B cell (primary cell): Measurements from ENCODE around the gene FGD4. TPM values are rescaled to one million over a fixed set of nuclear protein-coding genes. Genes with fewer than 3 reads are reported as not detected.
"Not testable (repeated sequence)": the region's sequence is repeated elsewhere in the genome, so short reads cannot be mapped to it uniquely, and the experiment has no call there.

Experiments
- ATAC-seq: fragments of 200-7000 bp; cut with Tn5 transposase; one replicate; pipeline ENCODE4 v1.10.0; 2021; ENCODE audit warnings: low read depth, mild to moderate bottlenecking, moderate number of reproducible peaks, moderate library complexity
- CTCF ChIA-PET: fragments of 350-600 bp; sonication (Branson Sonifier 250); formaldehyde crosslinking; loops from one replicate; lab custom pipeline; 2021; ENCODE audit warnings: antibody characterized with exemption, inconsistent platforms; lab: Charles Lee
- POLR2A ChIA-PET: fragments of 350-600 bp; sonication (Branson Sonifier 250); formaldehyde crosslinking; loops from one replicate; lab custom pipeline; 2021; ENCODE audit warnings: antibody characterized with exemption; lab: Charles Lee
- DNase-seq: peaks from one replicate; pipeline ENCODE4 v3.0.0; 2013
- H2AFZ ChIP-seq: 2 replicates; pipeline ENCODE4 v1.6.1; 2012; ENCODE audit warnings: mild to moderate bottlenecking, low read depth, low read length; ENCODE audit not compliant: insufficient read depth, poor library complexity, severe bottlenecking
- H3K27ac ChIP-seq, 2 donors: 1 replicate in 1 of 2; 2 replicates in 1 of 2; pipeline ENCODE4 v1.5.1; 2012 to 2013; ENCODE audit warnings: low read length in 2 of 2, mild to moderate bottlenecking in 2 of 2, moderate library complexity in 1 of 2
- H3K27me3 ChIP-seq, 4 experiments: fragments of 200-600 bp in 1 of 4; sonication (generic) in 1 of 4; replicated peaks in 1 of 4; 1 replicate in 2 of 4; 2 replicates in 2 of 4; pipeline versions ENCODE4 v1.6.1 to v1.7.0; 2013 to 2016; ENCODE audit warnings: low read length in 3 of 4, mild to moderate bottlenecking in 2 of 4, mixed read lengths in 1 of 4, moderate library complexity in 1 of 4; ENCODE audit not compliant: insufficient read depth in 4 of 4, control insufficient read depth in 3 of 4; ENCODE audit errors: control extremely low read depth in 1 of 4
- H3K36me3 ChIP-seq, 2 experiments: replicated peaks in 1 of 2; 1 replicate in 1 of 2; 2 replicates in 1 of 2; pipeline versions ENCODE4 v1.6.1 to v1.7.1; 2013; ENCODE audit warnings: low read length in 1 of 2; ENCODE audit not compliant: insufficient read depth in 2 of 2, control insufficient read depth in 1 of 2; ENCODE audit errors: control extremely low read depth in 1 of 2, extremely low read depth in 1 of 2
- H3K4me1 ChIP-seq, 2 donors: fragments of 200-600 bp in 1 of 2; sonication (generic) in 1 of 2; 1 replicate in 1 of 2; 2 replicates in 1 of 2; pipeline versions ENCODE4 v1.5.1 to v1.6.1; 2013 to 2017; ENCODE audit warnings: low read length in 2 of 2; ENCODE audit not compliant: control insufficient read depth in 2 of 2, insufficient read depth in 2 of 2
- H3K4me2 ChIP-seq: replicated peaks from 2 replicates; pipeline ENCODE3; 2012; ENCODE audit warnings: mild to moderate bottlenecking, low read depth, low read length; ENCODE audit not compliant: poor library complexity, severe bottlenecking
- H3K4me3 ChIP-seq, 5 experiments: fragments of 200-600 bp in 1 of 5; sonication (generic) in 1 of 5; 1 replicate in 3 of 5; 2 replicates in 2 of 5; pipeline versions ENCODE4 v1.5.1 to v1.7.0; 2011 to 2016; ENCODE audit warnings: low read length in 4 of 5, mild to moderate bottlenecking in 4 of 5, low read depth in 2 of 5, control low read depth in 1 of 5, moderate library complexity in 1 of 5; ENCODE audit not compliant: insufficient read depth in 1 of 5; ENCODE audit errors: control extremely low read depth in 1 of 5, extremely low read depth in 1 of 5
- H3K79me2 ChIP-seq: fragments of 200-600 bp; sonication (generic); one replicate; pipeline ENCODE4 v1.6.0; 2016; ENCODE audit warnings: low read length; ENCODE audit not compliant: control insufficient read depth, insufficient read depth
- H3K9ac ChIP-seq: fragments of 200-600 bp; sonication (generic); 2 replicates; pipeline ENCODE4 v1.6.1; 2017; ENCODE audit warnings: mild to moderate bottlenecking, low read length, moderate library complexity
- H3K9me3 ChIP-seq, 3 donors: one replicate each; pipeline versions ENCODE4 v1.6.1 to v1.7.1; 2013; ENCODE audit warnings: low read length in 2 of 3; ENCODE audit not compliant: control insufficient read depth in 2 of 3, insufficient read depth in 1 of 3; ENCODE audit errors: control extremely low read depth in 1 of 3
- H4K20me1 ChIP-seq: 2 replicates; pipeline ENCODE4 v1.6.0; 2012; ENCODE audit warnings: mild to moderate bottlenecking, low read length; ENCODE audit not compliant: insufficient read depth, control insufficient read depth, poor library complexity, severe bottlenecking
- H3K27ac Mint-ChIP-seq: one replicate; pipeline ENCODE4 v1.8.0; 2021; ENCODE audit warnings: mixed read lengths
- H3K27me3 Mint-ChIP-seq: one replicate; pipeline ENCODE4 v1.8.0; 2021; ENCODE audit warnings: mixed read lengths
- H3K4me1 Mint-ChIP-seq: one replicate; pipeline ENCODE4 v1.8.0; 2021; ENCODE audit warnings: mixed read lengths
- H3K4me3 Mint-ChIP-seq: one replicate; pipeline ENCODE4 v1.8.0; 2021; ENCODE audit warnings: mixed read lengths
- H3K9me3 Mint-ChIP-seq: one replicate; pipeline ENCODE4 v1.8.0; 2022; ENCODE audit warnings: mixed read lengths; ENCODE audit not compliant: insufficient read depth
- EZH2 ChIP-seq: IDR thresholded peaks from 2 replicates; pipeline ENCODE4 v1.6.1; 2012; ENCODE audit warnings: borderline replicate concordance, low read depth, mild to moderate bottlenecking, moderate library complexity, low read length; ENCODE audit not compliant: insufficient read depth, poor library complexity, severe bottlenecking
- whole genome bisulfite sequencing: methylation state at CpG from one replicate; pipeline ENCODE4 v1.1.5; 2013; ENCODE audit warnings: missing lambda C conversion rate; ENCODE audit not compliant: insufficient coverage; 5-methylcytosine and 5-hydroxymethylcytosine counted together
- intact Hi-C: fragments of 100-400 bp; cut with micrococcal nuclease; formaldehyde crosslinking; loops from one replicate; pipeline ENCODE4 v1.10.0; 2022
- polyA plus RNA-seq: library from polyadenylated mRNA; depleted of rRNA; stranded (reverse); fragments of >200 nt; gene quantifications from 2 replicates; pipeline ENCODE4 v1.2.3, GENCODE V29; 2012
- total RNA-seq, 2 donors: library from RNA; stranded (reverse); fragments of 120-200 nt in 1 of 2; gene quantifications; 1 replicate in 1 of 2; 2 replicates in 1 of 2; pipeline versions ENCODE4 v1.2.3 to v1.2.4, GENCODE V29; 2013 to 2022
- TF ChIP-seq, protein P1 (sequence below): fragments of 200-600 bp; IDR thresholded peaks from one replicate; pipeline ENCODE4 v1.8.0; 2022; ENCODE audit warnings: antibody characterized with exemption, mild to moderate bottlenecking

Gene FGD4
- total and polyA plus RNA-seq, 2 donors (not counting 1 experiment from before 2014, with no cell fraction given): 2.1 to 2.8 TPM

DNA sequence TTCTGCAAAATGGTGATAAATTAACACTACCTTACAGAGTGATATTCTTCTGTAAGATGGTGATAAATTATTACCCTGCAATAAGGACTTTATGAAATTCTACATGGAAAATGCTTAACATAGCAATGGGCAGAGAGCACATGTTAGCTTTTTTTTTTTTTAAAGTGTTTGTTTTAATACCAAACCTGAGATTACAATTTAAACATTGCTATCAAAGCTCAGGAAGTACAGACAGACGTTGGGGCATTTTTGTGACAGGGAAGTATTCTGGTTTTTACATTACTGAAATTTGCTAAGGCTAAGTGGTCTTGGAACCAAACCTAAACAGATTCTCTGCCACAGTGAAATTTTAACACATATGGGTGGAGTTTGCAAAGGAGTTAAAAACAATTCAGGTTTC, 133.1 kb downstream of the FGD4 start:
- Histone ChIP-seq H3K79me2 (peaks cover 3% of the 10 kb centered on the region), H3K4me1 (peaks cover 22 to 36% of the 10 kb centered on the region in 2 donors), H3K9me3 (no peaks in the 10 kb centered on the region), H3K4me3 (no peak overlapping the region), H2AFZ (no peak overlapping the region), H3K9ac (no peak overlapping the region), H3K4me2 (no peak overlapping the region), H3K27ac (no peak overlapping the region), H4K20me1 (no peaks in the 10 kb centered on the region), H3K36me3 (no peaks in the 10 kb centered on the region), H3K27me3 (no peaks in the 10 kb centered on the region)
- TF ChIP-seq, protein P1, sequence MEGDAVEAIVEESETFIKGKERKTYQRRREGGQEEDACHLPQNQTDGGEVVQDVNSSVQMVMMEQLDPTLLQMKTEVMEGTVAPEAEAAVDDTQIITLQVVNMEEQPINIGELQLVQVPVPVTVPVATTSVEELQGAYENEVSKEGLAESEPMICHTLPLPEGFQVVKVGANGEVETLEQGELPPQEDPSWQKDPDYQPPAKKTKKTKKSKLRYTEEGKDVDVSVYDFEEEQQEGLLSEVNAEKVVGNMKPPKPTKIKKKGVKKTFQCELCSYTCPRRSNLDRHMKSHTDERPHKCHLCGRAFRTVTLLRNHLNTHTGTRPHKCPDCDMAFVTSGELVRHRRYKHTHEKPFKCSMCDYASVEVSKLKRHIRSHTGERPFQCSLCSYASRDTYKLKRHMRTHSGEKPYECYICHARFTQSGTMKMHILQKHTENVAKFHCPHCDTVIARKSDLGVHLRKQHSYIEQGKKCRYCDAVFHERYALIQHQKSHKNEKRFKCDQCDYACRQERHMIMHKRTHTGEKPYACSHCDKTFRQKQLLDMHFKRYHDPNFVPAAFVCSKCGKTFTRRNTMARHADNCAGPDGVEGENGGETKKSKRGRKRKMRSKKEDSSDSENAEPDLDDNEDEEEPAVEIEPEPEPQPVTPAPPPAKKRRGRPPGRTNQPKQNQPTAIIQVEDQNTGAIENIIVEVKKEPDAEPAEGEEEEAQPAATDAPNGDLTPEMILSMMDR: no peak
- no peak for TF ChIP-seq EZH2
- no peak for ATAC-seq
- no peaks in the 10 kb centered on the region for H3K9me3 Mint-ChIP-seq
- H3K4me1 Mint-ChIP-seq: peaks cover 39% of the 10 kb centered on the region
- no peak overlapping the region for H3K4me3 Mint-ChIP-seq
- intact Hi-C loops: loop anchor here (10.0 kb wide), 1 partner anchor 48 kb away; no protein-coding TSS in a partner anchor
- no CpG with 5 or more reads among the region's 1 CpG for WGBS
- DNase-seq: no peak
- ChIA-PET CTCF (interaction anchor here (0.7 to 1.3 kb wide), 2 partner anchors 224 to 668 kb away, joined by 3 to 4 read pairs; partner anchors contain the start of gene YARS2), POLR2A (interaction anchor here (0.7 kb wide), 1 partner anchor 929 kb away, joined by 4 read pairs; no protein-coding TSS in a partner anchor)
- no peak overlapping the region for H3K27ac Mint-ChIP-seq
- H3K27me3 Mint-ChIP-seq: no peaks in the 10 kb centered on the region

DNA sequence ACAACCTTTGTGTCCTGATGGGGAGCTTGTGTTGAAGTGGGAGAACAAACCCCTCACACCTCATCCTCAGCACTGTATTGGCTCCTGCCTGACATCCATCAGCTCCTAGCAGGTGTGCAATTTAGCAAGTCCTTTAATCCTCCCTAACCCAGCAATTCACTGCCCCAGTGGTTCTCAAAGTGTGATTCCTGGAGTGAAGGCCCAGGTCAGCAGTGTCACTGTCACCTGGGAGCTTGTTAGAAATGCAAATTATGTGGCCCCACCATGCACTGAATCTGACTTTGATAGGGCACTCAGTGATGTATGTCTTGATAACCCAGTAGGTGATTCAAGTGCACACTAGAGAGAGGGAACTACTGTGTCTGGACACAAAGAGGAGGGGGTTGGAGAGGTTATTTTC, 133.6 kb downstream of the FGD4 start:
- no peaks in the 10 kb centered on the region for H3K9me3 Mint-ChIP-seq
- Histone ChIP-seq H4K20me1 (no peaks in the 10 kb centered on the region), H3K36me3 (no peaks in the 10 kb centered on the region), H3K4me1 (peaks cover 22 to 35% of the 10 kb centered on the region in 2 donors), H3K4me2 (no peak overlapping the region), H3K27ac (no peak overlapping the region), H3K4me3 (no peak overlapping the region), H2AFZ (no peak overlapping the region), H3K9ac (no peak overlapping the region), H3K9me3 (no peaks in the 10 kb centered on the region), H3K79me2 (peaks cover 8% of the 10 kb centered on the region), H3K27me3 (no peaks in the 10 kb centered on the region)
- ATAC-seq (no peak), DNase-seq (no peak)
- no peaks in the 10 kb centered on the region for H3K27me3 Mint-ChIP-seq
- TF ChIP-seq EZH2: no peak
- TF ChIP-seq, protein P1: no peak
- intact Hi-C loops: loop anchor here (10.0 kb wide), 1 partner anchor 48 kb away; no protein-coding TSS in a partner anchor
- no peak overlapping the region for H3K27ac Mint-ChIP-seq
- ChIA-PET CTCF (interaction anchor here (0.7 to 1.3 kb wide), 2 partner anchors 223 to 667 kb away, joined by 3 to 4 read pairs; partner anchors contain the start of gene YARS2), POLR2A (interaction anchor here (0.7 kb wide), 1 partner anchor 930 kb away, joined by 4 read pairs; no protein-coding TSS in a partner anchor)
- H3K4me3 Mint-ChIP-seq: peak overlapping the region; percentile 18
- H3K4me1 Mint-ChIP-seq: peaks cover 41% of the 10 kb centered on the region

DNA sequence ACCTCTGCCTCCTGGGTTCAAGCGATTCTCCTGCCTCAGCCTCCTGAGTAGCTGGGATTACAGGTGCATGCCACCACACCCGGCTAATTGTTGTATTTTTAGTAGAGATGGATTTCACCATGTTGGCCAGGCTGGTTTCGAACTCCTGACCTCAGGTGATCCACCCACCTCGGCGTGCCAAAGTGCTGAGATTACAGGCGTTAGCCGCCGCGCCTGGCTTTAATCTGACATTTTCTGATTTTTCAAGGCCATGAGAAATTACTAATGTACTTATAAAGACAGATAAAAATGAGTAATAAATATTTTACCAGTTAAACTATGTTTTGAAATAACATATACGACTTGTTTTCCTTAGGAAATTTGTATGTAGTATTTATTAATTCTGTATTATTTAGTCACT, 134.1 kb downstream of the FGD4 start:
- WGBS: 100% methylated on average over 1 of the region's 10 CpGs
- H3K27ac Mint-ChIP-seq, H3K27ac ChIP-seq, ATAC-seq, H3K9me3 Mint-ChIP-seq, H3K4me3 ChIP-seq, H3K36me3 ChIP-seq, H4K20me1 ChIP-seq, DNase-seq, H3K9me3 ChIP-seq, H3K4me3 Mint-ChIP-seq, H3K27me3 ChIP-seq, H3K9ac ChIP-seq, H2AFZ ChIP-seq, H3K4me2 ChIP-seq, H3K27me3 Mint-ChIP-seq, POLR2A ChIA-PET: not testable (repeated sequence)
- peaks cover 41% of the 10 kb centered on the region for H3K4me1 Mint-ChIP-seq
- intact Hi-C loops: loop anchor here (10.0 kb wide), 1 partner anchor 49 kb away; no protein-coding TSS in a partner anchor
- H3K4me1 ChIP-seq: peaks cover 22 to 33% of the 10 kb centered on the region in 2 donors
- CTCF ChIA-PET: interaction anchor here (1.3 to 1.5 kb wide), 2 partner anchors 223 to 1261 kb away, joined by 3 to 4 read pairs; partner anchors contain the start of gene YARS2
- peaks cover 11% of the 10 kb centered on the region for H3K79me2 ChIP-seq
